Esophagus (tissue), 2 donors: Measurements from ENCODE around the gene ST6GALNAC4. TPM values are rescaled to one million over a fixed set of nuclear protein-coding genes. Genes with fewer than 3 reads are reported as not detected.

Source experiments
- H3K27ac ChIP-seq, 2 donors: one replicate each; pipeline ENCODE4 v1.5.1; 2013; ENCODE audit warnings: low read depth in 2 of 2, mild to moderate bottlenecking in 2 of 2, inconsistent platforms in 1 of 2, low read length in 1 of 2, moderate library complexity in 1 of 2
- H3K27me3 ChIP-seq, 2 donors: one replicate each; pipeline ENCODE4 v1.6.1; 2013; ENCODE audit warnings: low read length in 2 of 2, control low read depth in 1 of 2, mild to moderate bottlenecking in 1 of 2; ENCODE audit not compliant: insufficient read depth in 2 of 2, control insufficient read depth in 1 of 2
- H3K36me3 ChIP-seq, 2 donors: one replicate each; pipeline ENCODE4 v1.6.1; 2013; ENCODE audit warnings: low read length in 1 of 2; ENCODE audit not compliant: control insufficient read depth in 2 of 2, insufficient read depth in 2 of 2
- H3K4me1 ChIP-seq, 2 donors: one replicate each; pipeline ENCODE4 v1.6.1; 2013; ENCODE audit warnings: low read length in 1 of 2; ENCODE audit not compliant: control insufficient read depth in 2 of 2, insufficient read depth in 2 of 2
- H3K4me3 ChIP-seq, 2 donors: one replicate each; pipeline ENCODE4 v1.5.1; 2013; ENCODE audit warnings: low read length in 2 of 2, mild to moderate bottlenecking in 2 of 2, low read depth in 1 of 2, moderate library complexity in 1 of 2
- H3K9me3 ChIP-seq, 2 donors: one replicate each; pipeline ENCODE4 v1.6.1; 2013; ENCODE audit warnings: mild to moderate bottlenecking in 2 of 2, low read depth in 1 of 2, low read length in 1 of 2, moderate library complexity in 1 of 2; ENCODE audit not compliant: control insufficient read depth in 2 of 2, insufficient read depth in 1 of 2
- WGBS, 2 donors: extraction: QIAGEN DNeasy Blood & Tissue Kit; methylation state at CpG; one replicate each; pipeline ENCODE4 v1.1.7; 2013; 5-methylcytosine and 5-hydroxymethylcytosine counted together
- polyA plus RNA-seq, 2 donors: library from polyadenylated mRNA; stranded (reverse); fragments of 200-250 nt; gene quantifications; one replicate each; pipeline ENCODE4 v1.2.3, GENCODE V29; 2013
- donor health status: healthy with polysubstance abuse.
- donor health status: Bipolar disorder and iron deficiency.

ST6GALNAC4 gene
- polyA plus RNA-seq, 2 donors, result 4.6 to 15.3 TPM

- Histone ChIP-seq H3K9me3 (no peaks in the 10 kb centered on the region), H3K4me3 (no peak overlapping the region), H3K4me1 (peaks cover 24 to 45% of the 10 kb centered on the region in 2 donors), H3K27ac (peak overlapping the region; percentile 89 to 95), H3K27me3 (no peaks in the 10 kb centered on the region), H3K36me3 (peaks cover 0 to 3% of the 10 kb centered on the region in 2 donors)
- 53 to 60% methylated on average over 2 of the region's 2 CpGs for WGBS, 2 donors
Observed at GRCh38 chr9:127959841-127960409, 43.1 kb upstream of the ST6GALNAC4 start.

GRCh38 chr9:127959398-127959797 is 42.6 kb upstream of the ST6GALNAC4 start:
- Histone ChIP-seq H3K9me3 (no peaks in the 10 kb centered on the region), H3K4me1 (peaks cover 21 to 47% of the 10 kb centered on the region in 2 donors), H3K27ac (peak overlapping the region; percentile 45 to 89), H3K27me3 (no peaks in the 10 kb centered on the region), H3K4me3 (no peak overlapping the region), H3K36me3 (peaks cover 0 to 3% of the 10 kb centered on the region in 2 donors)
- 84 to 85% methylated on average over 4 of the region's 4 CpGs for WGBS, 2 donors

- Histone ChIP-seq H3K27me3 (no peaks in the 10 kb centered on the region), H3K4me3 (no peak overlapping the region), H3K27ac (no peak overlapping the region), H3K36me3 (peaks cover 0 to 3% of the 10 kb centered on the region in 2 donors), H3K9me3 (no peaks in the 10 kb centered on the region), H3K4me1 (peaks cover 14 to 46% of the 10 kb centered on the region in 2 donors)
- 89 to 96% methylated on average over 1 of the region's 1 CpG for WGBS, 2 donors
Observed at GRCh38 chr9:127958728-127959127, 41.9 kb upstream of the ST6GALNAC4 start.

GRCh38 chr9:127955294-127956015 is 38.6 kb upstream of the ST6GALNAC4 start:
- Histone ChIP-seq H3K27ac (peak overlapping the region; percentile 93 to 98), H3K4me3 (no peak overlapping the region), H3K36me3 (peaks cover 0 to 6% of the 10 kb centered on the region in 2 donors), H3K9me3 (no peaks in the 10 kb centered on the region), H3K27me3 (no peaks in the 10 kb centered on the region), H3K4me1 (peaks cover 0 to 42% of the 10 kb centered on the region in 2 donors)
- 26 to 31% methylated on average over 12 of the region's 12 CpGs for WGBS, 2 donors

GRCh38 chr9:127954831-127955293 is 38.0 kb upstream of the ST6GALNAC4 start:
- no peaks in the 10 kb centered on the region for H3K27me3 ChIP-seq
- H3K9me3 ChIP-seq, result no peaks in the 10 kb centered on the region
- H3K27ac ChIP-seq, result peak overlapping the region; percentile 80 to 98
- H3K4me3 ChIP-seq, result no peak overlapping the region
- peaks cover 0 to 38% of the 10 kb centered on the region in 2 donors for H3K4me1 ChIP-seq
- 35 to 37% methylated on average over 13 of the region's 13 CpGs for WGBS, 2 donors
- peaks cover 0 to 8% of the 10 kb centered on the region in 2 donors for H3K36me3 ChIP-seq

- H3K27ac ChIP-seq, result peak overlapping the region; percentile 80 to 98
- WGBS, 2 donors, result 76 to 77% methylated on average over 17 of the region's 17 CpGs
- peaks cover 0 to 38% of the 10 kb centered on the region in 2 donors for H3K4me1 ChIP-seq
- H3K4me3 ChIP-seq, result no peak overlapping the region
- H3K36me3 ChIP-seq, result peaks cover 0 to 15% of the 10 kb centered on the region in 2 donors
- no peaks in the 10 kb centered on the region for H3K27me3 ChIP-seq
- no peaks in the 10 kb centered on the region for H3K9me3 ChIP-seq
Observed at GRCh38 chr9:127953768-127954505, 37.1 kb upstream of the ST6GALNAC4 start.

- Histone ChIP-seq H3K27me3 (no peaks in the 10 kb centered on the region), H3K9me3 (no peaks in the 10 kb centered on the region), H3K4me1 (peaks cover 0 to 38% of the 10 kb centered on the region in 2 donors), H3K27ac (no peak overlapping the region), H3K36me3 (peaks cover 0 to 22% of the 10 kb centered on the region in 2 donors), H3K4me3 (no peak overlapping the region)
- 85 to 86% methylated on average over 1 of the region's 1 CpG for WGBS, 2 donors
Observed at GRCh38 chr9:127953154-127953553, 36.3 kb upstream of the ST6GALNAC4 start.

- 63% methylated on average over 21 of the region's 21 CpGs for WGBS, 2 donors
- no peaks in the 10 kb centered on the region for H3K9me3 ChIP-seq
- H3K36me3 ChIP-seq, result peaks cover 0 to 35% of the 10 kb centered on the region in 2 donors
- H3K27me3 ChIP-seq, result no peaks in the 10 kb centered on the region
- no peak overlapping the region for H3K4me3 ChIP-seq
- peak overlapping the region in 1 of 2 donors; percentile 6 for H3K27ac ChIP-seq
- peaks cover 0 to 32% of the 10 kb centered on the region in 2 donors for H3K4me1 ChIP-seq
Observed at GRCh38 chr9:127950513-127951289, 33.9 kb upstream of the ST6GALNAC4 start.
